ENCODE measurements around the gene SLC26A6.

SLC26A6 gene

GRCh38 chr3:48592519-48593087, 42.7 kb downstream of the SLC26A6 start:
- no peak overlapping the region for H3K27ac ChIP-seq (replicated peaks)
- DNase-seq (ENCODE audit: low read depth in 1 of 2, low spot score in 1 of 2) = no peak
- H3K4me3 ChIP-seq (replicated peaks; ENCODE audit: insufficient read depth, low read length) = no peak overlapping the region
- TF ChIP-seq GABPA (IDR thresholded peaks at IDR 0.05; ENCODE audit: low read depth) (no peak), REST (IDR thresholded peaks at IDR 0.05; ENCODE audit: insufficient replicate concordance, low read depth) (no peak), POLR2AphosphoS5 (IDR thresholded peaks at IDR 0.05; ENCODE audit: low read depth) (no peak), CTCF (IDR thresholded peaks at IDR 0.05; ENCODE audit: insufficient read depth, low read length) (no peak), SPI1 (IDR thresholded peaks at IDR 0.05; ENCODE audit: borderline replicate concordance, low read depth) (no peak)
- H3K27me3 ChIP-seq (ENCODE audit: insufficient read depth, poor library complexity, severe bottlenecking) = peaks cover 23% of the 10 kb centered on the region

- Histone ChIP-seq H3K4me3 (replicated peaks; ENCODE audit: insufficient read depth, low read length) (no peak overlapping the region), H3K27me3 (ENCODE audit: insufficient read depth, poor library complexity, severe bottlenecking) (peaks cover 23% of the 10 kb centered on the region), H3K27ac (replicated peaks) (no peak overlapping the region)
- no peak for DNase-seq (ENCODE audit: low read depth in 1 of 2, low spot score in 1 of 2)
- TF ChIP-seq CTCF (IDR thresholded peaks at IDR 0.05; ENCODE audit: insufficient read depth, low read length) = no peak
- no peak for TF ChIP-seq SPI1 (IDR thresholded peaks at IDR 0.05; ENCODE audit: borderline replicate concordance, low read depth)
- no peak for TF ChIP-seq REST (IDR thresholded peaks at IDR 0.05; ENCODE audit: insufficient replicate concordance, low read depth)
- no peak for TF ChIP-seq POLR2AphosphoS5 (IDR thresholded peaks at IDR 0.05; ENCODE audit: low read depth)
- TF ChIP-seq GABPA (IDR thresholded peaks at IDR 0.05; ENCODE audit: low read depth) = no peak
These were observed 43.3 kb downstream of the SLC26A6 start for GRCh38 chr3:48591886-48592518.

- Histone ChIP-seq H3K27ac (replicated peaks) (no peak overlapping the region), H3K27me3 (ENCODE audit: insufficient read depth, poor library complexity, severe bottlenecking) (peaks cover 23% of the 10 kb centered on the region), H3K4me3 (replicated peaks; ENCODE audit: insufficient read depth, low read length) (no peak overlapping the region)
- TF ChIP-seq CTCF (IDR thresholded peaks at IDR 0.05; ENCODE audit: insufficient read depth, low read length) = no peak
- no peak for TF ChIP-seq REST (IDR thresholded peaks at IDR 0.05; ENCODE audit: insufficient replicate concordance, low read depth)
- TF ChIP-seq POLR2AphosphoS5 (IDR thresholded peaks at IDR 0.05; ENCODE audit: low read depth) = no peak
- TF ChIP-seq GABPA (IDR thresholded peaks at IDR 0.05; ENCODE audit: low read depth) = no peak
- no peak for DNase-seq (ENCODE audit: low read depth in 1 of 2, low spot score in 1 of 2)
These were observed 43.8 kb downstream of the SLC26A6 start for GRCh38 chr3:48591436-48591835.
